HEK293 (cell line): ENCODE measurements around the gene FUBP1.
A peak's percentile ranks its signal among the peaks of the same experiment; 100 is the strongest.

Experiments
- CTCF ChIA-PET: fragments of 350-600 bp; formaldehyde crosslinking; extraction: SDS; loops from one replicate; lab custom pipeline; 2021; ENCODE audit warnings: antibody characterized with exemption; lab: Yijun Ruan, JAX
- POLR2A ChIA-PET: fragments of 300-600 bp; formaldehyde crosslinking; extraction: SDS; loops from one replicate; lab custom pipeline; 2020; ENCODE audit warnings: antibody characterized with exemption, inconsistent platforms; lab: Yijun Ruan, JAX
- H3K27ac ChIP-seq: fragments of 200-500 bp; sonication (Bioruptor generic); 2 replicates; pipeline ENCODE4 v1.5.1; 2014; ENCODE audit warnings: low read depth, low read length, control low read depth, inconsistent platforms; ENCODE audit errors: extremely low read depth
- H3K36me3 ChIP-seq, 2 experiments: fragments of 200-500 bp in 1 of 2; sonication (Bioruptor generic) in 1 of 2; 1 replicate in 1 of 2; 2 replicates in 1 of 2; pipeline ENCODE4 v1.5.1; 2014 to 2017; ENCODE audit warnings: inconsistent platforms in 2 of 2, low read length in 2 of 2; ENCODE audit not compliant: control insufficient read depth in 2 of 2, insufficient read depth in 1 of 2
- H3K4me1 ChIP-seq: fragments of 200-500 bp; sonication (Bioruptor generic); 2 replicates; pipeline ENCODE4 v1.5.1; 2014; ENCODE audit warnings: mild to moderate bottlenecking, low read length, inconsistent platforms; ENCODE audit not compliant: control insufficient read depth, insufficient read depth
- H3K4me3 ChIP-seq: 2 replicates; pipeline ENCODE4 v1.5.1; 2011; ENCODE audit warnings: low read depth, mild to moderate bottlenecking, control low read depth, low read length, moderate library complexity
- H3K9me3 ChIP-seq: fragments of 200-500 bp; sonication (Bioruptor generic); 2 replicates; pipeline ENCODE4 v1.5.1; 2014; ENCODE audit warnings: low read depth, low read length, inconsistent platforms; ENCODE audit not compliant: control insufficient read depth, insufficient read depth
- HOXA7 ChIP-seq: sonication (generic); formaldehyde crosslinking; IDR thresholded peaks from 2 replicates; pipeline ENCODE4 v1.8.1; 2022; ENCODE audit warnings: missing genetic modification reagents, borderline replicate concordance
- HOXC10 ChIP-seq: sonication (generic); formaldehyde crosslinking; IDR thresholded peaks from 2 replicates; pipeline ENCODE4 v1.8.1; 2023; ENCODE audit warnings: mild to moderate bottlenecking, missing genetic modification reagents
- IKZF3 ChIP-seq: fragments of 450-650 bp; IDR thresholded peaks from 2 replicates; pipeline ENCODE4 v1.5.0; 2018; ENCODE audit warnings: missing biosample characterization, mild to moderate bottlenecking, missing genetic modification characterization, moderate library complexity
- KLF16 ChIP-seq: fragments of 450-650 bp; formaldehyde crosslinking; IDR thresholded peaks from 2 replicates; pipeline ENCODE4 v1.5.1; 2017; ENCODE audit warnings: missing biosample characterization, missing genetic modification characterization
- PRDM1 ChIP-seq: fragments of 450-650 bp; formaldehyde crosslinking; IDR thresholded peaks from 2 replicates; pipeline ENCODE4; 2016; ENCODE audit warnings: missing biosample characterization, missing genetic modification characterization
- SCRT2 ChIP-seq: fragments of 450-650 bp; formaldehyde crosslinking; IDR thresholded peaks from 2 replicates; pipeline ENCODE4 v1.5.1; 2016; ENCODE audit warnings: missing biosample characterization, missing genetic modification characterization
- TCF7L2 ChIP-seq: IDR thresholded peaks from 2 replicates; pipeline ENCODE4 v1.6.1; 2011; ENCODE audit warnings: low read depth, mild to moderate bottlenecking, inconsistent platforms, low read length, moderate library complexity, borderline replicate concordance
- WT1 ChIP-seq: fragments of 450-650 bp; formaldehyde crosslinking; IDR thresholded peaks from 2 replicates; pipeline ENCODE4 v1.5.1; 2016; ENCODE audit warnings: missing biosample characterization, missing genetic modification characterization
- YY1 ChIP-seq: fragments of 450-650 bp; formaldehyde crosslinking; IDR thresholded peaks from 2 replicates; pipeline ENCODE4 v1.5.1; 2018; ENCODE audit warnings: missing biosample characterization, missing genetic modification characterization
- ZBTB20 ChIP-seq: fragments of 450-650 bp; formaldehyde crosslinking; IDR thresholded peaks from 2 replicates; pipeline ENCODE4 v1.5.1; 2016; ENCODE audit warnings: missing biosample characterization, missing genetic modification characterization
- ZBTB21 ChIP-seq: fragments of 450-650 bp; formaldehyde crosslinking; IDR thresholded peaks from 2 replicates; pipeline ENCODE4 v1.5.1; 2017; ENCODE audit warnings: missing biosample characterization, missing genetic modification characterization
- ZBTB8A ChIP-seq: fragments of 450-650 bp; formaldehyde crosslinking; IDR thresholded peaks from 2 replicates; pipeline ENCODE4 v1.5.1; 2016; ENCODE audit warnings: missing biosample characterization, missing genetic modification characterization
- ZNF132 ChIP-seq: fragments of 450-650 bp; formaldehyde crosslinking; IDR thresholded peaks from 2 replicates; pipeline ENCODE4 v1.5.1; 2017; ENCODE audit warnings: missing biosample characterization, missing genetic modification characterization, borderline replicate concordance
- ZNF155 ChIP-seq: fragments of 450-650 bp; formaldehyde crosslinking; IDR thresholded peaks from 2 replicates; pipeline ENCODE4 v1.5.1; 2016; ENCODE audit warnings: missing biosample characterization, missing genetic modification characterization
- ZNF211 ChIP-seq: fragments of 450-650 bp; formaldehyde crosslinking; IDR thresholded peaks from 2 replicates; pipeline ENCODE4 v1.5.1; 2016; ENCODE audit warnings: low read depth, missing biosample characterization, missing genetic modification characterization
- ZNF223 ChIP-seq: fragments of 450-650 bp; formaldehyde crosslinking; IDR thresholded peaks from 2 replicates; pipeline ENCODE4 v1.5.1; 2016; ENCODE audit warnings: missing biosample characterization, missing genetic modification characterization
- ZNF341 ChIP-seq: fragments of 450-650 bp; formaldehyde crosslinking; IDR thresholded peaks from 2 replicates; pipeline ENCODE4; 2016; ENCODE audit warnings: low read depth, missing biosample characterization, missing genetic modification characterization
- ZNF350 ChIP-seq: fragments of 450-650 bp; formaldehyde crosslinking; IDR thresholded peaks from 2 replicates; pipeline ENCODE4 v1.5.0; 2017; ENCODE audit warnings: missing biosample characterization, mild to moderate bottlenecking, missing genetic modification characterization
- ZNF626 ChIP-seq: fragments of 450-650 bp; sonication (Bioruptor Pico); formaldehyde crosslinking; IDR thresholded peaks from 2 replicates; pipeline ENCODE4 v1.5.1; 2018; ENCODE audit warnings: missing biosample characterization, missing genetic modification characterization, inconsistent platforms
- ZNF660 ChIP-seq: fragments of 450-650 bp; IDR thresholded peaks from 2 replicates; pipeline ENCODE4 v1.5.1; 2018; ENCODE audit warnings: missing biosample characterization, mild to moderate bottlenecking, missing genetic modification characterization
- ZNF707 ChIP-seq: fragments of 450-650 bp; formaldehyde crosslinking; IDR thresholded peaks from 2 replicates; pipeline ENCODE4 v1.5.1; 2016; ENCODE audit warnings: missing biosample characterization, missing genetic modification characterization
- ZNF747 ChIP-seq: fragments of 450-650 bp; formaldehyde crosslinking; IDR thresholded peaks from 2 replicates; pipeline ENCODE4 v1.5.1; 2016; ENCODE audit warnings: missing biosample characterization, missing genetic modification characterization
- ZNF777 ChIP-seq: fragments of 450-650 bp; formaldehyde crosslinking; IDR thresholded peaks from 2 replicates; pipeline ENCODE4 v1.5.1; 2017; ENCODE audit warnings: missing biosample characterization, missing genetic modification characterization, borderline replicate concordance
- ZNF843 ChIP-seq: fragments of 450-650 bp; formaldehyde crosslinking; IDR thresholded peaks from 2 replicates; pipeline ENCODE4 v1.5.1; 2016; ENCODE audit warnings: missing biosample characterization, missing genetic modification characterization
- ZSCAN30 ChIP-seq: fragments of 450-650 bp; IDR thresholded peaks from 2 replicates; pipeline ENCODE4 v1.5.1; 2018; ENCODE audit warnings: missing biosample characterization, mild to moderate bottlenecking, missing genetic modification characterization, moderate library complexity
- TF ChIP-seq, protein P1 (sequence below): fragments of 450-650 bp; formaldehyde crosslinking; IDR thresholded peaks from 2 replicates; pipeline ENCODE4 v1.5.1; 2017; ENCODE audit warnings: missing biosample characterization, missing genetic modification characterization
- TF ChIP-seq, protein P2 (sequence below): fragments of 450-650 bp; formaldehyde crosslinking; conservative IDR thresholded peaks from 2 replicates; pipeline ENCODE4 v1.5.1; 2016; ENCODE audit warnings: low read depth, missing biosample characterization, missing genetic modification characterization
- TF ChIP-seq, protein P3 (sequence below): sonication (generic); formaldehyde crosslinking; IDR thresholded peaks from 2 replicates; pipeline ENCODE4 v1.8.1; 2022; ENCODE audit warnings: mild to moderate bottlenecking, moderate library complexity, missing genetic modification reagents
- TF ChIP-seq, protein P4 (sequence below): fragments of 450-650 bp; formaldehyde crosslinking; IDR thresholded peaks from 2 replicates; pipeline ENCODE4 v1.5.1; 2016; ENCODE audit warnings: missing biosample characterization, missing genetic modification characterization

The FUBP1 gene

DNA sequence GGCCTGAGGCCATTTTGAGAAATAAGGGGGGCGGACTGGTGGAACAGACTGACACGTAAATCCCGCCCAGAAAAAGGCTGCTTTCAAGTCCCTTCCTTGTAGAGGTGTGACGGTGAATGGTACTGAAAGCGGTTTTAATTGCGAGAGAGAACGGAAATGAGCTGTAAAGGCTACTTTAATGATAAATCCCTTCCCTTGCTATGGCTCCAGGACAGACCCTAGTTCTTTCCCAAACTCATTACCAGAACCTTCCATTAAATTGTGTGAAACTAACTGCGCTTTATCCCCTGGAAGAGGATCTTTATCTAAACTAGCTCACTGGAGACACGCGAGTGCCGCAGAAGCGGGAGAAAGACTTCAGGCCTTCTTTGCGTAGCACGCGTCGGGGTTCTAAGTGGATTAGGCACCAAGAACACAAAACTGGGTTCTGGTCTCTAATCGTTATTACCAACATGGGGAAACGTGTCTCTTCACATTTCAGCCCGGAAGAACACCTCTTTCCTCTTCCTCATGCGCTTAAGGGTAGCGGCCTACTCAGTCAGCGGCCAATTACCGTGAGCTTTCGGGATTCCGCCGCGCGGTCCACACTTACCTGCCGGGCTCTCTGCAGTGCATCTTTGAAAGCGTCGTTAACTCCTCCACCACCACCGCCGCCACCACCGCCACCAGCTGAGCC lies 441 bp downstream of the FUBP1 start (continued):
- TF ChIP-seq HOXA7 (no peak), ZNF223 (tag by site-specific recombination) (no peak), ZNF626 (tag by site-specific recombination) (no peak), SCRT2 (tag by site-specific recombination) (no peak), ZNF155 (tag by site-specific recombination) (no peak), KLF16 (no peak), ZBTB8A (peak; percentile 99), HOXC10 (CRISPR knock-in tag) (no peak), PRDM1 (peak; percentile 5; the same call in 1 of the 2 replicates)
- TF ChIP-seq, protein P1, sequence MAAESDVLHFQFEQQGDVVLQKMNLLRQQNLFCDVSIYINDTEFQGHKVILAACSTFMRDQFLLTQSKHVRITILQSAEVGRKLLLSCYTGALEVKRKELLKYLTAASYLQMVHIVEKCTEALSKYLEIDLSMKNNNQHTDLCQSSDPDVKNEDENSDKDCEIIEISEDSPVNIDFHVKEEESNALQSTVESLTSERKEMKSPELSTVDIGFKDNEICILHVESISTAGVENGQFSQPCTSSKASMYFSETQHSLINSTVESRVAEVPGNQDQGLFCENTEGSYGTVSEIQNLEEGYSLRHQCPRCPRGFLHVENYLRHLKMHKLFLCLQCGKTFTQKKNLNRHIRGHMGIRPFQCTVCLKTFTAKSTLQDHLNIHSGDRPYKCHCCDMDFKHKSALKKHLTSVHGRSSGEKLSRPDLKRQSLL (tag by site-specific recombination): no peak
- TF ChIP-seq, protein P2, sequence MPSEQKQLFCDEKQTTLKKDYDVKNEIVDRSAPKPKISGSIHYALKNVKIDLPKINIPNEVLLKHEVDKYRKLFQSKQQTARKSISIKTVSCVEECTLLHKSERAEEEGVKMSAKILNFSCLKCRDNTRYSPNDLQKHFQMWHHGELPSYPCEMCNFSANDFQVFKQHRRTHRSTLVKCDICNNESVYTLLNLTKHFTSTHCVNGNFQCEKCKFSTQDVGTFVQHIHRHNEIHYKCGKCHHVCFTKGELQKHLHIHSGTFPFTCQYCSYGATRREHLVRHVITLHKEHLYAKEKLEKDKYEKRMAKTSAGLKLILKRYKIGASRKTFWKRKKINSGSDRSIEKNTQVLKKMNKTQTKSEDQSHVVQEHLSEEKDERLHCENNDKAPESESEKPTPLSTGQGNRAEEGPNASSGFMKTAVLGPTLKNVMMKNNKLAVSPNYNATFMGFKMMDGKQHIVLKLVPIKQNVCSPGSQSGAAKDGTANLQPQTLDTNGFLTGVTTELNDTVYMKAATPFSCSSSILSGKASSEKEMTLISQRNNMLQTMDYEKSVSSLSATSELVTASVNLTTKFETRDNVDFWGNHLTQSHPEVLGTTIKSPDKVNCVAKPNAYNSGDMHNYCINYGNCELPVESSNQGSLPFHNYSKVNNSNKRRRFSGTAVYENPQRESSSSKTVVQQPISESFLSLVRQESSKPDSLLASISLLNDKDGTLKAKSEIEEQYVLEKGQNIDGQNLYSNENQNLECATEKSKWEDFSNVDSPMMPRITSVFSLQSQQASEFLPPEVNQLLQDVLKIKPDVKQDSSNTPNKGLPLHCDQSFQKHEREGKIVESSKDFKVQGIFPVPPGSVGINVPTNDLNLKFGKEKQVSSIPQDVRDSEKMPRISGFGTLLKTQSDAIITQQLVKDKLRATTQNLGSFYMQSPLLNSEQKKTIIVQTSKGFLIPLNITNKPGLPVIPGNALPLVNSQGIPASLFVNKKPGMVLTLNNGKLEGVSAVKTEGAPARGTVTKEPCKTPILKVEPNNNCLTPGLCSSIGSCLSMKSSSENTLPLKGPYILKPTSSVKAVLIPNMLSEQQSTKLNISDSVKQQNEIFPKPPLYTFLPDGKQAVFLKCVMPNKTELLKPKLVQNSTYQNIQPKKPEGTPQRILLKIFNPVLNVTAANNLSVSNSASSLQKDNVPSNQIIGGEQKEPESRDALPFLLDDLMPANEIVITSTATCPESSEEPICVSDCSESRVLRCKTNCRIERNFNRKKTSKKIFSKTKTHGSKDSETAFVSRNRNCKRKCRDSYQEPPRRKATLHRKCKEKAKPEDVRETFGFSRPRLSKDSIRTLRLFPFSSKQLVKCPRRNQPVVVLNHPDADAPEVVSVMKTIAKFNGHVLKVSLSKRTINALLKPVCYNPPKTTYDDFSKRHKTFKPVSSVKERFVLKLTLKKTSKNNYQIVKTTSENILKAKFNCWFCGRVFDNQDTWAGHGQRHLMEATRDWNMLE: no peak

DNA sequence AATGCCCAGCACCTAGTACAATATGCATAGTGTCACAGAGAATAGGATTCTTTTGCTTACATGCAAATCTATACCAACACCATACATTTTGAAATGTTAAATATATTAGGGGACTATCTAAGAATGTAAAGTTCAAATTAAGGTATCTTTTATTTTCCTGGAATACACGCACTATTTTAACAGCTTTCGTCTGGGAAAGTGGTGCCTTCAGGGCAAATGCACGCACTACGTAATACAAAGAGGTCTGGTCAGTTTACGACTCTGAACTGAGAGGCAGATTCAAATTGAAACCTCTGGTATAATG lies 931 bp downstream of the FUBP1 start:
- H3K9me3 ChIP-seq: no peaks in the 10 kb centered on the region
- H3K4me1 ChIP-seq: peaks cover 6% of the 10 kb centered on the region; the same call in 1 of the 2 replicates
- peak overlapping the region; percentile 96 for H3K4me3 ChIP-seq
- H3K36me3 ChIP-seq: peaks cover 0 to 32% of the 10 kb centered on the region in 2 experiments; a peak in 2 of 3 replicates
- POLR2A ChIA-PET: interaction anchor here (0.6 to 8.3 kb wide), 7 partner anchors 9 to 449 kb away, joined by 3 to 137 read pairs (median 4); partner anchors contain the start of genes DNAJB4 and NEXN
- peak overlapping the region; percentile 77 for H3K27ac ChIP-seq
- CTCF ChIA-PET: interaction anchor here (0.9 to 1.4 kb wide), 3 partner anchors 12 to 137 kb away, joined by 4 to 14 read pairs (median 5); partner anchors contain the start of gene DNAJB4
- TF ChIP-seq HOXA7: no peak
- TF ChIP-seq ZSCAN30 (tag by site-specific recombination): no peak
- TF ChIP-seq ZNF350 (tag by site-specific recombination): no peak
- no peak for TF ChIP-seq ZNF626 (tag by site-specific recombination)
- no peak for TF ChIP-seq ZNF211 (tag by site-specific recombination)
- TF ChIP-seq TCF7L2: no peak
- TF ChIP-seq ZBTB21: peak; percentile 34; the same call in 1 of the 2 replicates
- TF ChIP-seq ZNF843 (tag by site-specific recombination): no peak
- no peak for TF ChIP-seq ZNF707 (tag by site-specific recombination)
- TF ChIP-seq, protein P3, sequence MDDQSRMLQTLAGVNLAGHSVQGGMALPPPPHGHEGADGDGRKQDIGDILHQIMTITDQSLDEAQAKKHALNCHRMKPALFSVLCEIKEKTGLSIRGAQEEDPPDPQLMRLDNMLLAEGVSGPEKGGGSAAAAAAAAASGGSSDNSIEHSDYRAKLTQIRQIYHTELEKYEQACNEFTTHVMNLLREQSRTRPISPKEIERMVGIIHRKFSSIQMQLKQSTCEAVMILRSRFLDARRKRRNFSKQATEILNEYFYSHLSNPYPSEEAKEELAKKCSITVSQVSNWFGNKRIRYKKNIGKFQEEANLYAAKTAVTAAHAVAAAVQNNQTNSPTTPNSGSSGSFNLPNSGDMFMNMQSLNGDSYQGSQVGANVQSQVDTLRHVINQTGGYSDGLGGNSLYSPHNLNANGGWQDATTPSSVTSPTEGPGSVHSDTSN: no peak
- TF ChIP-seq ZNF777: no peak
- TF ChIP-seq, protein P4, sequence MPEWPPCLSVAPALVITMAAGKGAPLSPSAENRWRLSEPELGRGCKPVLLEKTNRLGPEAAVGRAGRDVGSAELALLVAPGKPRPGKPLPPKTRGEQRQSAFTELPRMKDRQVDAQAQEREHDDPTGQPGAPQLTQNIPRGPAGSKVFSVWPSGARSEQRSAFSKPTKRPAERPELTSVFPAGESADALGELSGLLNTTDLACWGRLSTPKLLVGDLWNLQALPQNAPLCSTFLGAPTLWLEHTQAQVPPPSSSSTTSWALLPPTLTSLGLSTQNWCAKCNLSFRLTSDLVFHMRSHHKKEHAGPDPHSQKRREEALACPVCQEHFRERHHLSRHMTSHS (tag by site-specific recombination): no peak
- TF ChIP-seq ZNF660: 0 out of 2 replicates have a peak, but pooled peaks have one; percentile 43
- no peak for TF ChIP-seq ZBTB20 (tag by site-specific recombination)
- no peak for TF ChIP-seq ZNF341 (tag by site-specific recombination)
- TF ChIP-seq ZNF132 (tag by site-specific recombination): no peak
- TF ChIP-seq ZNF747 (tag by site-specific recombination): no peak
- TF ChIP-seq WT1 (tag by site-specific recombination): no peak; the same call in 1 of the 2 replicates
- peak; percentile 58; the same call in 1 of the 2 replicates for TF ChIP-seq IKZF3 (tag by site-specific recombination)
- peak; percentile 65; the same call in 1 of the 2 replicates for TF ChIP-seq YY1 (tag by site-specific recombination)
